ENCODE measurements around the gene ELSPBP1.

Gene ELSPBP1

GRCh38 chr19:48023011-48023410 is 28.6 kb downstream of the ELSPBP1 start:
- DNase-seq (ENCODE audit: low spot score in 2 of 2) (no peak), ATAC-seq (ENCODE audit: low read depth) (no peak)
- no peak overlapping the region for H3K27ac Mint-ChIP-seq
- no peaks in the 10 kb centered on the region for H3K4me1 Mint-ChIP-seq
- peaks cover 18% of the 10 kb centered on the region for H3K27me3 Mint-ChIP-seq
- peaks cover 5% of the 10 kb centered on the region for H3K9me3 Mint-ChIP-seq
- no peak overlapping the region for H3K4me3 Mint-ChIP-seq
- H3K36me3 Mint-ChIP-seq = peaks cover 2% of the 10 kb centered on the region

- Mint-ChIP-seq H3K9me3 (peaks cover 6% of the 10 kb centered on the region), H3K4me1 (no peaks in the 10 kb centered on the region), H3K36me3 (peaks cover 2% of the 10 kb centered on the region), H3K27me3 (peaks cover 18% of the 10 kb centered on the region), H3K27ac (no peak overlapping the region), H3K4me3 (no peak overlapping the region)
- ATAC-seq (ENCODE audit: low read depth) (no peak), DNase-seq (ENCODE audit: low spot score in 2 of 2) (no peak)
Measured at GRCh38 chr19:48023518-48023917, 29.1 kb downstream of the ELSPBP1 start.

GRCh38 chr19:48025480-48025879 is 31.0 kb downstream of the ELSPBP1 start:
- H3K27ac Mint-ChIP-seq = no peak overlapping the region
- ATAC-seq (ENCODE audit: low read depth) (no peak), DNase-seq (ENCODE audit: low spot score in 2 of 2) (no peak)
- H3K9me3 Mint-ChIP-seq = peaks cover 4% of the 10 kb centered on the region
- H3K4me1 Mint-ChIP-seq = no peaks in the 10 kb centered on the region
- H3K36me3 Mint-ChIP-seq = peaks cover 2% of the 10 kb centered on the region
- peaks cover 18% of the 10 kb centered on the region for H3K27me3 Mint-ChIP-seq
- H3K4me3 Mint-ChIP-seq = no peak overlapping the region

- Mint-ChIP-seq H3K4me3 (no peak overlapping the region), H3K27ac (no peak overlapping the region), H3K27me3 (peaks cover 20% of the 10 kb centered on the region), H3K9me3 (peaks cover 1% of the 10 kb centered on the region), H3K36me3 (no peaks in the 10 kb centered on the region), H3K4me1 (no peaks in the 10 kb centered on the region)
- DNase-seq (ENCODE audit: low spot score in 2 of 2) (no peak), ATAC-seq (ENCODE audit: low read depth) (no peak)
Measured at GRCh38 chr19:48029431-48029830, 35.0 kb downstream of the ELSPBP1 start.

GRCh38 chr19:48030073-48030472 is 35.6 kb downstream of the ELSPBP1 start:
- ATAC-seq (ENCODE audit: low read depth) = no peak
- no peak for DNase-seq (ENCODE audit: low spot score in 2 of 2)
- Mint-ChIP-seq H3K27me3 (peaks cover 20% of the 10 kb centered on the region), H3K4me3 (no peak overlapping the region), H3K4me1 (no peaks in the 10 kb centered on the region), H3K9me3 (peaks cover 1% of the 10 kb centered on the region), H3K27ac (no peak overlapping the region), H3K36me3 (no peaks in the 10 kb centered on the region)

GRCh38 chr19:48033604-48034003 is 39.2 kb downstream of the ELSPBP1 start:
- H3K4me3 Mint-ChIP-seq = no peak overlapping the region
- H3K27ac Mint-ChIP-seq = no peak overlapping the region
- no peaks in the 10 kb centered on the region for H3K36me3 Mint-ChIP-seq
- H3K9me3 Mint-ChIP-seq = peaks cover 4% of the 10 kb centered on the region
- H3K4me1 Mint-ChIP-seq = no peaks in the 10 kb centered on the region
- ATAC-seq (ENCODE audit: low read depth) = no peak
- DNase-seq (ENCODE audit: low spot score in 2 of 2) = no peak
- peaks cover 17% of the 10 kb centered on the region for H3K27me3 Mint-ChIP-seq

- Mint-ChIP-seq H3K9me3 (peaks cover 8% of the 10 kb centered on the region), H3K4me1 (no peaks in the 10 kb centered on the region), H3K27ac (no peak overlapping the region), H3K36me3 (peaks cover 1% of the 10 kb centered on the region), H3K27me3 (peaks cover 29% of the 10 kb centered on the region), H3K4me3 (no peak overlapping the region)
- ATAC-seq (ENCODE audit: low read depth) = no peak
- DNase-seq (ENCODE audit: low spot score in 2 of 2) = no peak
Measured at GRCh38 chr19:48036765-48037164, 42.3 kb downstream of the ELSPBP1 start.

- Mint-ChIP-seq H3K27ac (no peak overlapping the region), H3K27me3 (peaks cover 21% of the 10 kb centered on the region), H3K4me1 (no peaks in the 10 kb centered on the region), H3K36me3 (peaks cover 3% of the 10 kb centered on the region), H3K9me3 (peaks cover 6% of the 10 kb centered on the region), H3K4me3 (peak overlapping the region; percentile 19)
- no peak for DNase-seq (ENCODE audit: low spot score in 2 of 2)
- no peak for ATAC-seq (ENCODE audit: low read depth)
Measured at GRCh38 chr19:48041877-48042580, 47.6 kb downstream of the ELSPBP1 start.

- Mint-ChIP-seq H3K4me3 (no peak within 1 kb of the TSS), H3K36me3 (peaks cover 16% of the 10 kb centered on the region), H3K4me1 (no peaks in the 10 kb centered on the region), H3K27ac (no peak within 1 kb of the TSS), H3K9me3 (peaks cover 6% of the 10 kb centered on the region), H3K27me3 (peaks cover 21% of the 10 kb centered on the region)
- ATAC-seq (ENCODE audit: low read depth) (no peak), DNase-seq (ENCODE audit: low spot score in 2 of 2) (no peak)
Measured at GRCh38 chr19:48043675-48044258, 49.3 kb downstream of the ELSPBP1 start, which contains the start of gene CABP5. Gene CABP5, minus strand, starts transcription at chr19:48044079. Its CDS starts 157 bp downstream, at chr19:48043922.

- DNase-seq (ENCODE audit: low spot score in 2 of 2) (no peak), ATAC-seq (ENCODE audit: low read depth) (no peak)
- Mint-ChIP-seq H3K27me3 (peaks cover 17% of the 10 kb centered on the region), H3K4me1 (no peaks in the 10 kb centered on the region), H3K36me3 (peaks cover 24% of the 10 kb centered on the region), H3K27ac (no peak overlapping the region), H3K9me3 (peaks cover 5% of the 10 kb centered on the region), H3K4me3 (no peak overlapping the region)
Measured at GRCh38 chr19:48044561-48044960, 50.1 kb downstream of the ELSPBP1 start.

GRCh38 chr19:48051335-48052033 is 57.1 kb downstream of the ELSPBP1 start:
- ATAC-seq (ENCODE audit: low read depth) (no peak), DNase-seq (ENCODE audit: low spot score in 2 of 2) (no peak)
- H3K27me3 Mint-ChIP-seq = no peaks in the 10 kb centered on the region
- H3K4me1 Mint-ChIP-seq = no peaks in the 10 kb centered on the region
- no peak overlapping the region for H3K27ac Mint-ChIP-seq
- no peak overlapping the region for H3K4me3 Mint-ChIP-seq
- H3K36me3 Mint-ChIP-seq = peaks cover 51% of the 10 kb centered on the region
- peaks cover 4% of the 10 kb centered on the region for H3K9me3 Mint-ChIP-seq

GRCh38 chr19:48053076-48053475 is 58.6 kb downstream of the ELSPBP1 start:
- H3K4me3 Mint-ChIP-seq = no peak overlapping the region
- no peaks in the 10 kb centered on the region for H3K27me3 Mint-ChIP-seq
- H3K36me3 Mint-ChIP-seq = peaks cover 45% of the 10 kb centered on the region
- no peak for DNase-seq (ENCODE audit: low spot score in 2 of 2)
- no peak overlapping the region for H3K27ac Mint-ChIP-seq
- no peak for ATAC-seq (ENCODE audit: low read depth)
- peaks cover 4% of the 10 kb centered on the region for H3K9me3 Mint-ChIP-seq
- no peaks in the 10 kb centered on the region for H3K4me1 Mint-ChIP-seq

GRCh38 chr19:48053856-48054255 is 59.4 kb downstream of the ELSPBP1 start:
- Mint-ChIP-seq H3K36me3 (peaks cover 38% of the 10 kb centered on the region), H3K27me3 (no peaks in the 10 kb centered on the region), H3K4me1 (no peaks in the 10 kb centered on the region), H3K27ac (no peak overlapping the region), H3K4me3 (no peak overlapping the region), H3K9me3 (peaks cover 4% of the 10 kb centered on the region)
- ATAC-seq (ENCODE audit: low read depth) (no peak), DNase-seq (ENCODE audit: low spot score in 2 of 2) (no peak)

- Mint-ChIP-seq H3K27me3 (no peaks in the 10 kb centered on the region), H3K4me1 (no peaks in the 10 kb centered on the region), H3K27ac (no peak overlapping the region), H3K9me3 (no peaks in the 10 kb centered on the region), H3K36me3 (peaks cover 21% of the 10 kb centered on the region), H3K4me3 (no peak overlapping the region)
- no peak for DNase-seq (ENCODE audit: low spot score in 2 of 2)
- ATAC-seq (ENCODE audit: low read depth) = no peak
Measured at GRCh38 chr19:48059331-48059730, 64.9 kb downstream of the ELSPBP1 start.

Data from memory B cell (primary cell).